GM11168 (cell line): ENCODE data around the gene TMEM269.

Experiments
- in situ Hi-C: fragments of 300-500 bp; cut with MboI; formaldehyde crosslinking; loops from one replicate; pipeline ENCODE4 v1.12.0; 2022; ENCODE audit warnings: low sequenced_read_pairs; ENCODE audit not compliant: unreplicated experiment

TMEM269 gene, protein sequence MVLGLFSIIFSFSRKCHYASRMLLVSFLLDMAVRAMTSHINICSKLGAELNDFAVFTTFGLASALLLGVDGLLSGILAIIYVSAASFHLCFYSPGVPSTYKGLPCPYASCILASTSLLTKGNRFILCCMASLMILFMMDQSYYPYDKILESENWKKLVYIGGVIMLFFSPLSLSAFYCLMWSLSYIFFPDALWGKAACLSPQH

GRCh38 chr1:42784946-42785693 lies at the start of gene TMEM269:
TSS of gene TMEM269 (plus strand) at chr1:42784991. CDS start at chr1:42789894, 4,903 bp downstream.
- in situ Hi-C loops: no loop called here

- in situ Hi-C loops: no loop called here
Measured at GRCh38 chr1:42735056-42735455, 49.7 kb upstream of the TMEM269 start.

- in situ Hi-C loops: no loop called here
Measured at GRCh38 chr1:42735477-42736105, 49.2 kb upstream of the TMEM269 start.

- in situ Hi-C loops: no loop called here
Measured at GRCh38 chr1:42736152-42736551, 48.6 kb upstream of the TMEM269 start.

DNA sequence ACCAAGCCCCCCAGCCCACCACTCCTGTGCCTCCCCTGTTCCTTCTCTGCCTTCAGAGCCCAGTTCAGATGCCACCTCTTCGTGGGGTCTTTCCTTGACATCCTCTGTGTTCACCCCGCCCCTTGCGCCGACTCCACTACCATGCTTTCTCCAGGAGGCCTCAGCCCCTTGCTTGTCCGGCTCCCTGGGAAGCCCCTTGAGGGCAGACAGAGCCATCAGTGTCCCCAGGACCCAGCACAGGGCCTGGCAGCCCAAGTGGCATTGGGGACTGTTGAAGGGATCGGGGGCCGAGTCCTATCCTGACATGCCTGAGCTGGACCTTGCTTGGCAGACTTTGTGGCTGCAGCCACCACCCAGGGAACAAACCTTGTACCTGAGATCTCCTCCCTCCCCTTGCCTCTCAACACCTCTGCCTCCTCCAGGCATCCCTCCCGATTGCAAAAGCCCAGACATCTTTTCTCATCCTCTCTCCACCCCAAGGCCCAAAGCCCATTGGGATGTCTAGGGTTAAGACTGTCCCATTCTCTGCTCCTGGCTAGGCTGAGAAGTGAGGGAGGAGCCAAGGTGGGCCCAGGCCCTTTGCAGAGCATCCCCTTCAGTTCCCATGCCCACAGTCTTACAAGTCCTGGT lies 48.1 kb upstream of the TMEM269 start:
- in situ Hi-C loops: no loop called here

- in situ Hi-C loops: no loop called here
Measured at GRCh38 chr1:42737257-42737656, 47.5 kb upstream of the TMEM269 start.

GRCh38 chr1:42737986-42738677 lies 46.7 kb upstream of the TMEM269 start:
- in situ Hi-C loops: no loop called here

DNA sequence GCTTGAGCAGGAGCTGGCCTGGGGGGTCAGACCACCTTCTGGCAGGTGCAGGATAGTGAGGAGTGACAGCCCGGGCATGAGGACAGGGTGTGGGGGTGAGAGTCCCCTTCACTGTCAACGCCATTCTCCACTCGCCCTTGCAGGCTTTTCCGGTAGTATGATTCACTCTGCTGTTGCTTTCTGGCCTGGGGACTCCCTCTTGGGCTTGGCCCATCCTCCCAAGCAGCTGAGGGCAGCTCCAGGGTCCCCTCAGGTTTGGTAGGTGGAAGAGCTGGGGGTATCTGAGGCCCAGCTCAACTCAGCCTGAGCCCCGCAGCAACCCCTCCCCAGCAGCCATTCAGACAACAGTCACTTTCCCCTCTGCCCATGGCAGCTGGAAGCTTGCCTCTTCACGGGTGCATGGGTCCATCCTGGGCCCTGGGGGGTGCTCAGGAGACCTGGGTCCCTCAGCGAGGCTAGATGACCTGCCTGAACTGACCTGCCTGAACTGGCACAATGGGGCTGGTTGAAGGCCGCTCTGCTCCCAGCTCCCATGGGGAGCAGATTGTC lies 46.0 kb upstream of the TMEM269 start:
- in situ Hi-C loops: no loop called here

DNA sequence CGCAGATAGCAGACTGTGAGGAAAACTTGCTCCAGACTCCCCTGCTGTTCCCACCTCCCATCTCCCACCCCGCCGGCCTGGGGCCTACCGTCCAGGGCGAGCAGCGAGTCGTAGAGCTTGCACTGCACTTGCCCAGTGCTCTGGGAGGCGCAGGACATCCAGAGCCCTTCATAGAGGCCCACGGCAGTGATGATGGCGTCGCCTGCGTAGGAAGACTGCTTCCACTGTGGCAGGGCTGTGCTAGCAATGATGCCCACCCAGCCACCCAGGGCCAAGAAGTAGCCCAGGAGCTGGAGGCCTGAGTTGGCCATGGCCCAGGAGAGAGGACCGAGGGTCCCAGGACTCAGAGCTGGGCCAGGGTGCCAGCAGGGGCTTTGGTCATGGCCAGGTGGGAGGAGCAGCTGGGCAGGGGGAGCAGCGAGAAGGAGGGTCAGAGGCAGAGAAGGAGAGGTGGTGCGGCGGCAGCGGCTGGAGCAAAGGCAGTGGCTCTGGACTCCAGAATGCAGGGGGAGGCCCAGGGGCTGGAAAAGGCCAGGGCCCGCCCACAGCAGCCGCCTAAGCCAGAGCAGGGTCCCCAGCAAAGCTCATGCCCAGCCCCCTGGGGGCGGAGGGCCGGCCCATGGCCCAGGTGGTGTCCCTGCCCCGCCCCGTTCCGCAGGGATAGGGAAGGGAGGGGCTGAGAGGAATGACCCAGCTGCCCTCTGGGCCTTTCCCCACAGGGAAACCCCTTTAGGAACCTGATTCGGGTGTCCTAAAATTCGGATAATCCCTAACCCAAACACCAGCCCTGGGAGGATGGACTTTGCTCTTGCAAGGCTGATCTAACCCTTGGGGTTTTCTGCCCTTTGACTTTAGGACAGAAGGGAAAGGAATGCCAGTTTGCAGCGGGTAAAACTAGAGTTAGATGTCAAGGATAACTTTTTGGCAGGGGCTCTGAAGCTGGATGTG lies 44.8 kb upstream of the TMEM269 start, which contains the start of gene CLDN19:
CLDN19 (minus strand) TSS at position 484 of the 948 bp plus-strand sequence; CDS start at position 311, 173 bp downstream.
- in situ Hi-C loops: no loop called here

DNA sequence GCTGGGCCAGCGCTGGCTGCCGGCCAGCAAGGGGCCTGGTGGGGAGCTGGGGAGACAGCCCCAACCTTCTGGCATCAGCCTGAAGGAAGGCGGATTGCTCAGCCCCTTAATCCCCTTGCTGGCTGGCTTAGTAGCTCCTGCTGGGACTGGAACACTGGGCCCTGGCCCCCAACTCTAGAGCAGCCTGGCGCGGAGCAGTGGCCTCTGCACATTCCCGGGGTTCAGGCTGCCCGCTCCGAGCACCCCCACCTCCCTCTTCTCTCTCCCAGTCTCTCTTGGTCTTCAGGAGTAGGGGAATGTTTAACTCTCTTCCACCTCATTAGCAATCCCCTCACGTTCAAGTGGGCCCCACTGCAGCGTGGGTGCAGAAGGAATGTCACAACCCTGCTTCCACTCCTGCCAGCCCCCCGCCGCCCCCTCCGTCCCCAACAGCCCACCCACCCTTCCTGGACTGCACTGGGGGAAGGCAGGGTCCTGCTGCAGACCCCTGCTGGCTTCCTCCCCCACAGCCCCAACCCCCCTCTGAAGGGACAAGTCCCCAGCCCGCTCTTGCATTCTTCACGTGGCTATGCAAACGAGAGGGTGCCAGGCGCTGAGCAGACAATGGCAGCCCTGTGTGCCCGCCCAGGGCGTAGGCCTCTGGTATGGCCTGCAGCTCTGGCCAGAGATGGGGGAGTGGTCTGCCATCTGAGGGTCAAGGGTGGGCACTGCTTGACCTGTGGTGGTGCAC lies 43.8 kb upstream of the TMEM269 start:
- in situ Hi-C loops: no loop called here

GRCh38 chr1:42741706-42742105 lies 43.1 kb upstream of the TMEM269 start:
- in situ Hi-C loops: no loop called here

- in situ Hi-C loops: no loop called here
Measured at GRCh38 chr1:42742141-42742540, 42.6 kb upstream of the TMEM269 start.

GRCh38 chr1:42742617-42743316 lies 42.0 kb upstream of the TMEM269 start:
- in situ Hi-C loops: no loop called here

DNA sequence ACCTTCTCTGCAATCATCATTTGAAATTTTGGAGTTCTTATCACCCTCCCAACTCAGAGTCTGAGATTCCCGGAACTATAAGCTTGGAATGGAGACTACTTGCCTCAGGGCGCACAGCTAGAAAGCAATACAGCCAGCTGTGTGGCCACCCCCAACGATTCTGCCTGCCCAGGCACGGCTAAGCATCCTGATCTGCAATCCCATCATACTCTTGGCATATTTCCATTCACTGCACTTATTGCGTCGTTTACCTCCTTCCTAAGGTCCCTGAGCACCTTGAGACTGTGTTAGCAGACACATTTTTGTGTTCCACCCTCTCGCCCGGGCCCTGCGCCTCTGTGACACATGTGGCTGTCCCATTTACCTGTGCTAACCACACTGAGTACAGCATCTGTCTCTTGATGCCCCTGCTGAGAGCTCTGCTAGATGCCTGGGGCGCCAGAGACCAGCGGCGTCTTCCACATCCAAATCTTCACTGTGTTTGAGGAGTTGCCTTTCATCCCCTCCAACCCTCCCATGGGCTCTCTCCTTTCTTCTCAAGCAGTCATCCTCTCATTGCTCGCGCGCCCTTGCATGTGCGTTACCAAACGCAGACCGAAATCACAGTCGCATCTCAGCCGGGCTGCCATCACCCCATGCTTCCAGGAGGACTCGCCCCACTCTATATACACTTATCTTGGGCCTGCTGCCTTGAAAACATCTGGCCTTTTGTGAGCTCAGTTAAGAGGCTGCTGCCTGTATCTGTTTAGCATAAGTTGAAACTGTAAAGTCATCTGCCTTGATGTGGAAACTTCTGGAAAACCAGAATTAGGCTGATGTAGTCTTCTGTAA lies 41.3 kb upstream of the TMEM269 start:
- in situ Hi-C loops: no loop called here

- in situ Hi-C loops: no loop called here
Measured at GRCh38 chr1:42744148-42744413, 40.7 kb upstream of the TMEM269 start.

GRCh38 chr1:42745851-42746250 lies 38.9 kb upstream of the TMEM269 start:
- in situ Hi-C loops: no loop called here

GRCh38 chr1:42746436-42747105 lies 38.2 kb upstream of the TMEM269 start:
- in situ Hi-C loops: no loop called here
